Right lobe of liver (tissue), 4 donors: ENCODE measurements around the gene SHOC1.

ENCODE experiments used
- POLR2A ChIP-seq: fragments of 450-650 bp; IDR thresholded peaks from one replicate; pipeline ENCODE4 v1.6.1; 2017; ENCODE audit warnings: antibody characterized with exemption, mild to moderate bottlenecking
- TF ChIP-seq, protein P1 (sequence below), 4 donors: fragments of 200-600 bp in 3 of 4; fragments of 450-650 bp in 1 of 4; IDR thresholded peaks; one replicate each; pipeline versions ENCODE4 v1.5.1 to v1.8.0; 2016 to 2022; ENCODE audit warnings: antibody characterized with exemption in 4 of 4, mild to moderate bottlenecking in 2 of 4
- donor health status: DM: no; HTN: no; CAD: no.
- donor health status: DM: no; HTN: no; CAD: no.
- donor health status: DM: no; HTN: yes; CAD: no.

DNA sequence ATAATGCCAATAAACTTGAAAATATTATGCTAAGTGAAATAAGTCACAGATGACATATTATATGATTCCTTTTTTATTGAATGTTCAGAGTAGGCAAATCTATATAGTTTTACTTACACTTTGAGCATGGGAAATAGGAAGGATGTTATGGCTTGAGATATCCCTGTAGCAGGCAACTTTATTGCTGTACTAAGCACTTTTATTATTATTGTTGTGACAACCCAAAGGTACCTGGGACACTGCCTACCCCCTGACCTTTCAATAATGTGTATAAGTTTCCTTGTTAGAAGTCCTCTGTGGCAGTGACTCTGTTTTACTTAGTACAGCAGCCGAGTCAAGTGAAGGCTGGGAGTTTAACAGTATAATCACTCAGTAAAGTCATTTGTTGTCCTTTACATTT is 39.9 kb downstream of the SHOC1 start:
- TF ChIP-seq, protein P1, sequence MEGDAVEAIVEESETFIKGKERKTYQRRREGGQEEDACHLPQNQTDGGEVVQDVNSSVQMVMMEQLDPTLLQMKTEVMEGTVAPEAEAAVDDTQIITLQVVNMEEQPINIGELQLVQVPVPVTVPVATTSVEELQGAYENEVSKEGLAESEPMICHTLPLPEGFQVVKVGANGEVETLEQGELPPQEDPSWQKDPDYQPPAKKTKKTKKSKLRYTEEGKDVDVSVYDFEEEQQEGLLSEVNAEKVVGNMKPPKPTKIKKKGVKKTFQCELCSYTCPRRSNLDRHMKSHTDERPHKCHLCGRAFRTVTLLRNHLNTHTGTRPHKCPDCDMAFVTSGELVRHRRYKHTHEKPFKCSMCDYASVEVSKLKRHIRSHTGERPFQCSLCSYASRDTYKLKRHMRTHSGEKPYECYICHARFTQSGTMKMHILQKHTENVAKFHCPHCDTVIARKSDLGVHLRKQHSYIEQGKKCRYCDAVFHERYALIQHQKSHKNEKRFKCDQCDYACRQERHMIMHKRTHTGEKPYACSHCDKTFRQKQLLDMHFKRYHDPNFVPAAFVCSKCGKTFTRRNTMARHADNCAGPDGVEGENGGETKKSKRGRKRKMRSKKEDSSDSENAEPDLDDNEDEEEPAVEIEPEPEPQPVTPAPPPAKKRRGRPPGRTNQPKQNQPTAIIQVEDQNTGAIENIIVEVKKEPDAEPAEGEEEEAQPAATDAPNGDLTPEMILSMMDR (IDR thresholded peaks at IDR 0.05), result no peak
- TF ChIP-seq POLR2A, result no peak
